Tibial nerve (tissue), 4 donors: Measurements from ENCODE around the gene HECTD4. TPM values are rescaled to one million over a fixed set of nuclear protein-coding genes. Genes with fewer than 3 reads are reported as not detected.

ENCODE experiments used
- DNase-seq, 2 donors: peaks; one replicate each; pipeline ENCODE4 v3.0.0-alpha.2; 2019; ENCODE audit warnings: low spot score in 2 of 2
- H3K27ac ChIP-seq, 4 donors: fragments of 200-600 bp; sonication (generic) in 3 of 4; one replicate each; pipeline ENCODE4 v1.5.1; 2017 to 2019; ENCODE audit warnings: mild to moderate bottlenecking in 1 of 4
- H3K27me3 ChIP-seq, 2 donors: fragments of 200-600 bp; sonication (generic) in 1 of 2; one replicate each; pipeline versions ENCODE4 v1.5.1 to v1.6.0; 2017 to 2019
- H3K36me3 ChIP-seq, 3 donors: fragments of 200-600 bp; sonication (generic); one replicate each; pipeline ENCODE4 v1.5.1; 2018 to 2019
- H3K4me1 ChIP-seq, 4 donors: fragments of 200-600 bp; sonication (generic) in 3 of 4; one replicate each; pipeline ENCODE4 v1.5.1; 2017 to 2019
- H3K4me3 ChIP-seq, 4 donors: fragments of 200-600 bp; sonication (generic) in 3 of 4; one replicate each; pipeline ENCODE4 v1.5.1; 2017 to 2019; ENCODE audit warnings: mild to moderate bottlenecking in 1 of 4, moderate library complexity in 1 of 4
- H3K9me3 ChIP-seq, 4 donors: fragments of 200-600 bp; sonication (generic) in 3 of 4; one replicate each; pipeline ENCODE4 v1.5.1; 2017 to 2019
- EP300 ChIP-seq, 2 donors: sonication (generic); formaldehyde crosslinking; IDR thresholded peaks; one replicate each; pipeline ENCODE4 v1.6.1; 2017; ENCODE audit warnings: antibody characterized with exemption in 2 of 2, mild to moderate bottlenecking in 1 of 2
- POLR2A ChIP-seq, 2 donors: fragments of 450-650 bp; IDR thresholded peaks; one replicate each; pipeline ENCODE4 v1.6.1; 2017; ENCODE audit warnings: antibody characterized with exemption in 2 of 2, mild to moderate bottlenecking in 2 of 2, moderate library complexity in 2 of 2
- WGBS, 2 donors: methylation state at CpG; one replicate each; pipeline ENCODE4 v1.1.5; 2018; 5-methylcytosine and 5-hydroxymethylcytosine counted together
- total RNA-seq, 4 donors: library from RNA; depleted of rRNA; stranded (reverse); fragments of >200 nt; gene quantifications; one replicate each; pipeline ENCODE4 v1.1.0, GENCODE V29; 2016
- TF ChIP-seq, protein P1 (sequence below), 5 experiments: fragments of 200-600 bp in 3 of 5; fragments of 450-650 bp in 2 of 5; sonication (generic) in 3 of 5; IDR thresholded peaks; one replicate each; pipeline ENCODE4 v1.5.1; 2016 to 2019; ENCODE audit warnings: antibody characterized with exemption in 5 of 5, mild to moderate bottlenecking in 3 of 5, moderate library complexity in 2 of 5

The HECTD4 gene
- total RNA-seq, 4 donors from 2014 or later, result 43.0 to 70.5 (median 58.5) TPM

- TF ChIP-seq EP300 (IDR thresholded peaks at IDR 0.05) (no peak), POLR2A (IDR thresholded peaks at IDR 0.05) (no peak)
- TF ChIP-seq, protein P1, sequence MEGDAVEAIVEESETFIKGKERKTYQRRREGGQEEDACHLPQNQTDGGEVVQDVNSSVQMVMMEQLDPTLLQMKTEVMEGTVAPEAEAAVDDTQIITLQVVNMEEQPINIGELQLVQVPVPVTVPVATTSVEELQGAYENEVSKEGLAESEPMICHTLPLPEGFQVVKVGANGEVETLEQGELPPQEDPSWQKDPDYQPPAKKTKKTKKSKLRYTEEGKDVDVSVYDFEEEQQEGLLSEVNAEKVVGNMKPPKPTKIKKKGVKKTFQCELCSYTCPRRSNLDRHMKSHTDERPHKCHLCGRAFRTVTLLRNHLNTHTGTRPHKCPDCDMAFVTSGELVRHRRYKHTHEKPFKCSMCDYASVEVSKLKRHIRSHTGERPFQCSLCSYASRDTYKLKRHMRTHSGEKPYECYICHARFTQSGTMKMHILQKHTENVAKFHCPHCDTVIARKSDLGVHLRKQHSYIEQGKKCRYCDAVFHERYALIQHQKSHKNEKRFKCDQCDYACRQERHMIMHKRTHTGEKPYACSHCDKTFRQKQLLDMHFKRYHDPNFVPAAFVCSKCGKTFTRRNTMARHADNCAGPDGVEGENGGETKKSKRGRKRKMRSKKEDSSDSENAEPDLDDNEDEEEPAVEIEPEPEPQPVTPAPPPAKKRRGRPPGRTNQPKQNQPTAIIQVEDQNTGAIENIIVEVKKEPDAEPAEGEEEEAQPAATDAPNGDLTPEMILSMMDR (IDR thresholded peaks at IDR 0.05), result no peak
- H3K9me3 ChIP-seq, result no peaks in the 10 kb centered on the region
- no peak for DNase-seq
- no peaks in the 10 kb centered on the region for H3K4me1 ChIP-seq
- H3K36me3 ChIP-seq, result peaks cover 0 to 2% (median 0%) of the 10 kb centered on the region in 3 donors
- no peak overlapping the region for H3K4me3 ChIP-seq
- H3K27me3 ChIP-seq, result no peaks in the 10 kb centered on the region
- H3K27ac ChIP-seq, result no peak overlapping the region
- WGBS, 2 donors, result 94% methylated on average over 3 of the region's 3 CpGs
These were observed 19.9 kb downstream of the HECTD4 start for GRCh38 chr12:112362310-112362709.

DNA sequence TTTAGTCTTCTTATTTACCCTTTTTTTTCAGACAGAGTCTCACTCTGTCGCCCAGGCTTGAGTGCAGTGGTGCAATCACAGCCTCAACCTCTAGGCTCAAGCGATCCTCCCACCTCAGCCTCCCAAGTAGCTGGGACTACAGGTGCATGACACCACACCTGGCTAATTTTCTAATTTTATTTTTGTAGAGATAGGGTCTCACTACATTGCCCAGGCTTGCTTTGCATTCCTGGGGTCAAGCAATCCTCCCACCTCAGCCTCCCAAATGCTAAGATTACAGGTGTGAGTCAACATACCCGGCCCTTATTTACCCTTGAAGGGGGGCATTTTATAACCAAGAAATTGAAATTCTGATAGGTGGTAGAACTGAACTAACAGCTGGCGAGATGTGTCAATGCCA, 21.0 kb downstream of the HECTD4 start:
- DNase-seq, result no peak
- no peaks in the 10 kb centered on the region for H3K4me1 ChIP-seq
- H3K4me3 ChIP-seq, result no peak overlapping the region
- H3K27ac ChIP-seq, result no peak overlapping the region
- WGBS, 2 donors, result 94 to 98% methylated on average over 4 of the region's 4 CpGs
- H3K9me3 ChIP-seq, result no peaks in the 10 kb centered on the region
- TF ChIP-seq, protein P1 (IDR thresholded peaks at IDR 0.05), result no peak
- TF ChIP-seq EP300 (IDR thresholded peaks at IDR 0.05) (no peak), POLR2A (IDR thresholded peaks at IDR 0.05) (no peak)
- H3K27me3 ChIP-seq, result no peaks in the 10 kb centered on the region
- peaks cover 0 to 2% (median 0%) of the 10 kb centered on the region in 3 donors for H3K36me3 ChIP-seq

- WGBS, 2 donors, result 94 to 95% methylated on average over 4 of the region's 4 CpGs
- no peaks in the 10 kb centered on the region for H3K9me3 ChIP-seq
These were observed 22.9 kb downstream of the HECTD4 start for GRCh38 chr12:112359290-112359689.

GRCh38 chr12:112357214-112357613, 25.0 kb downstream of the HECTD4 start:
- H3K4me1 ChIP-seq, result peaks cover 0 to 10% (median 0%) of the 10 kb centered on the region in 4 donors
- no peaks in the 10 kb centered on the region for H3K9me3 ChIP-seq
- H3K27me3 ChIP-seq, result no peaks in the 10 kb centered on the region
- H3K36me3 ChIP-seq, result peaks cover 0 to 2% (median 0%) of the 10 kb centered on the region in 3 donors
- no peak for DNase-seq
- TF ChIP-seq POLR2A (IDR thresholded peaks at IDR 0.05) (no peak), EP300 (IDR thresholded peaks at IDR 0.05) (no peak)
- TF ChIP-seq, protein P1 (IDR thresholded peaks at IDR 0.05), result no peak
- WGBS, 2 donors, result 50 to 69% methylated on average over 2 of the region's 2 CpGs
- H3K27ac ChIP-seq, result no peak overlapping the region
- no peak overlapping the region for H3K4me3 ChIP-seq

More at GRCh38 chr12:112359290-112359689, 22.9 kb downstream of the HECTD4 start:
- TF ChIP-seq, protein P1 (IDR thresholded peaks at IDR 0.05), result no peak
- TF ChIP-seq POLR2A (IDR thresholded peaks at IDR 0.05) (no peak), EP300 (IDR thresholded peaks at IDR 0.05) (no peak)
- Histone ChIP-seq H3K27ac (no peak overlapping the region), H3K4me3 (no peak overlapping the region), H3K36me3 (peaks cover 0 to 2% (median 0%) of the 10 kb centered on the region in 3 donors), H3K27me3 (no peaks in the 10 kb centered on the region), H3K4me1 (no peaks in the 10 kb centered on the region)
- no peak for DNase-seq

DNA sequence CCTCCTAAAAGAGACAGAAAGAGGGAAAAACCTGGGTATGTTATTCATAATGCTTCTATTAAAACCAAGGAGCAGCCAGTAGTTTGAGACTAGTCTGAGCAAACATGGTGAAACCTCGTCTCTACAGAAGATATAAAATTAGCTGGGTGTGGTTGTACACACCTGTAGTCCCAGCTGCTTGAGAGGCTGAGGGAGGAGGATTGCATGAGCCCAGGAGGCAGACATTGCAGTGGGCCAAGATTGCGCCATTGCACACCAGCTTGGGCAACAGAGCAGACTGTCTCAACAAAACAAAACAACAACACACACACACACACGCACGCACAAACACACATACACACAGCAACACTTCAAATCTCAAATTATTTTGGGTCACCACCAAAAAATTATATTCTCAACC, 27.8 kb downstream of the HECTD4 start:
- Histone ChIP-seq H3K27ac (no peak overlapping the region), H3K36me3 (no peaks in the 10 kb centered on the region), H3K4me1 (peaks cover 0 to 33% (median 0%) of the 10 kb centered on the region in 4 donors), H3K9me3 (no peaks in the 10 kb centered on the region), H3K27me3 (no peaks in the 10 kb centered on the region), H3K4me3 (no peak overlapping the region)
- TF ChIP-seq POLR2A (IDR thresholded peaks at IDR 0.05) (no peak), EP300 (IDR thresholded peaks at IDR 0.05) (no peak)
- TF ChIP-seq, protein P1 (IDR thresholded peaks at IDR 0.05), result no peak
- DNase-seq, result no peak
- 89 to 90% methylated on average over 4 of the region's 4 CpGs for WGBS, 2 donors
